ENCODE results near the gene SPTBN4.

GRCh38 chr19:40466219-40466984 is 399 bp upstream of the SPTBN4 start:
- TF ChIP-seq YY1 (IDR thresholded peaks at IDR 0.05; ENCODE audit: insufficient read depth, insufficient read length) (no peak), SUZ12 (IDR thresholded peaks at IDR 0.05; ENCODE audit: extremely low read depth, insufficient read depth, insufficient read length) (no peak), ZNF274 (IDR thresholded peaks at IDR 0.05; ENCODE audit: low read depth, low read length) (no peak)

Measured in NT2/D1 (cell line).